Spleen (tissue), 11 donors: ENCODE data around the gene SORCS1. TPM values are rescaled to one million over a fixed set of nuclear protein-coding genes. Genes with fewer than 3 reads are reported as not detected.

Experiments used
- DNase-seq: peaks from one replicate; pipeline ENCODE4 v3.0.0-alpha.2; 2020
- H3K27ac ChIP-seq, 8 donors: fragments of 200-600 bp; sonication (generic) in 7 of 8; 1 replicate in 4 of 8; 2 replicates in 4 of 8; pipeline versions ENCODE4 v1.5.0 to v1.8.0; 2016 to 2021; ENCODE audit warnings: inconsistent platforms in 4 of 8, mild to moderate bottlenecking in 4 of 8, moderate library complexity in 1 of 8
- H3K27me3 ChIP-seq, 7 donors: fragments of 200-600 bp; sonication (generic) in 6 of 7; replicated peaks in 1 of 7; 1 replicate in 4 of 7; 2 replicates in 3 of 7; pipeline versions ENCODE4 v1.5.0 to v1.8.0; 2016 to 2021; ENCODE audit warnings: inconsistent platforms in 3 of 7, mild to moderate bottlenecking in 1 of 7
- H3K36me3 ChIP-seq, 6 donors: fragments of 200-600 bp; sonication (generic) in 5 of 6; 1 replicate in 4 of 6; 2 replicates in 2 of 6; pipeline versions ENCODE4 v1.5.0 to v1.8.0; 2016 to 2021; ENCODE audit warnings: inconsistent platforms in 2 of 6
- H3K4me1 ChIP-seq, 6 donors: fragments of 200-600 bp; sonication (generic) in 5 of 6; 1 replicate in 3 of 6; 2 replicates in 3 of 6; pipeline versions ENCODE4 v1.5.0 to v1.8.0; 2016 to 2021; ENCODE audit warnings: inconsistent platforms in 3 of 6
- H3K4me3 ChIP-seq, 8 donors: fragments of 200-600 bp; sonication (generic) in 7 of 8; 1 replicate in 4 of 8; 2 replicates in 4 of 8; pipeline versions ENCODE4 v1.5.0 to v1.8.0; 2016 to 2021; ENCODE audit warnings: inconsistent platforms in 4 of 8, mild to moderate bottlenecking in 4 of 8, moderate library complexity in 2 of 8
- H3K9me3 ChIP-seq, 8 donors: fragments of 200-600 bp; sonication (generic) in 7 of 8; 1 replicate in 4 of 8; 2 replicates in 4 of 8; pipeline versions ENCODE4 v1.5.0 to v1.8.0; 2016 to 2021; ENCODE audit warnings: inconsistent platforms in 4 of 8
- POLR2A ChIP-seq, 3 donors: fragments of 450-650 bp; IDR thresholded peaks; one replicate each; pipeline ENCODE4 v1.5.1; 2017; ENCODE audit warnings: antibody characterized with exemption in 3 of 3, mild to moderate bottlenecking in 1 of 3
- POLR2AphosphoS5 ChIP-seq, 3 donors: sonication (generic); formaldehyde crosslinking; IDR thresholded peaks; one replicate each; pipeline ENCODE4 v1.5.1; 2017; ENCODE audit warnings: antibody characterized with exemption in 3 of 3
- WGBS, 5 donors: extraction: QIAGEN DNeasy Blood & Tissue Kit in 3 of 5; methylation state at CpG; one replicate each; pipeline versions ENCODE4 v1.1.5 to v1.1.7; 2013 to 2018; 5-methylcytosine and 5-hydroxymethylcytosine counted together
- intact Hi-C: fragments of 100-400 bp; cut with DNase I; formaldehyde crosslinking; loops from one replicate; pipeline ENCODE4 v1.15.0; 2023; ENCODE audit warnings: low total_unique reads
- polyA plus RNA-seq, 3 donors: library from polyadenylated mRNA; stranded (reverse); fragments of 200-250 nt; gene quantifications; one replicate each; pipeline ENCODE4 v1.2.1, GENCODE V29; 2013
- total RNA-seq, 7 donors: library from RNA; depleted of rRNA in 3 of 7; stranded (reverse); fragments of >200 nt in 3 of 7; fragmentation: NEBNext Ultra II Directional in 4 of 7; extraction: Animal tissue kit (Norgen Biotek cat#: 25700) in 4 of 7; gene quantifications; one replicate each; pipeline versions ENCODE4 v1.1.0 to v1.2.1, GENCODE V29; 2016 to 2021
- TF ChIP-seq, protein P1 (sequence below), 11 experiments: fragments of 200-600 bp in 7 of 11; fragments of 450-650 bp in 4 of 11; sonication (generic) in 4 of 11; IDR thresholded peaks in 8 of 11; conservative IDR thresholded peaks in 3 of 11; 1 replicate in 7 of 11; 2 replicates in 4 of 11; pipeline versions ENCODE4 v1.4.0 to v1.8.0; 2016 to 2021; ENCODE audit warnings: antibody characterized with exemption in 11 of 11, inconsistent platforms in 4 of 11, mild to moderate bottlenecking in 1 of 11
- donor health status: healthy with polysubstance abuse.
- donor health status: DM: no; HTN: no; CAD: no; lungs with moderate emphysema.
- donor health status: DM: no; HTN: no; CAD: no.
- donor health status: Bipolar disorder and iron deficiency.
- donor health status: healthy.
- donor health status: DM: no; HTN: no; CAD: no.
- donor health status: DM: yes; HTN: yes; CAD: no.

The SORCS1 gene
- total and polyA plus RNA-seq, 10 donors: 0.67 to 2.7 (median 1.6) TPM

- no peak overlapping the region for H3K4me3 ChIP-seq
Measured at GRCh38 chr10:106819490-106819889, 345.0 kb downstream of the SORCS1 start.

DNA sequence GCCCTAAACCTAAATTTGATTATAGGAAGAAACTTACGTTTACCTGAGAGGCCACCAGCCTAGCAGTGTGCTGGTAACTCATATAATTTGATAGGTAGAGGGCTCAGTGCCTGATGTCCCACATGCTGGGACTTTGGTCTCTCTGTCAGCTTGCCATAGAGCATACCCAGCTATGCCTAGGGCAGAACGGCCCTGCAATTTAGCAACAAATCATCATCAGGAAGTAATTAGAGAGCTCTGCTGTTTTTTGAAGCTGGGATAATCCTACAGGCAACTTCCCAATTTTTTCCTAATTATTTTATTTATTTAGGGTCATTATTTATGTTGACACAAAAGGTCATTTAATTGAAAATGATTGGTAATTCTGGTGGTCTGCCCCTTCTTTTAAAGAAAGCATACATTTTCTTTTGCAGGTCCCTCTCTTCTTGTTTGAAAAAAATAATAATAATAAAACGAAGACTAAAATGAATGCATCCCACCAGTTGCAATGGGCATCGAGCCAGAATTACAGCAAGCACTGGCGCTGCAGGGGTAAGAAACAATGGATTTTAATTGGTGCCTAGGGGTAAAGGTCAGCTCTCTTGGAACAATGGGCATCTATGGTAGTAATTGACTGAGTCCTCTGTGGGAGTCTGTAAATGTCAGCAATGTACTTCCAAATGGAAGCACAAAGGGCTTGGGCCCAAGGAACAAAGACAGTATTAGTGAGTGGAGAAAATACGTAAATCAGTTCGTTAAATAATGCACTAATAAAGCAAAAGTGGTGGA is 348.0 kb downstream of the SORCS1 start:
- no peak for DNase-seq

More at GRCh38 chr10:106819490-106819889, 345.0 kb downstream of the SORCS1 start:
- H3K4me1 ChIP-seq: peaks cover 0 to 5% (median 0%) of the 10 kb centered on the region in 6 donors
- TF ChIP-seq, protein P1, sequence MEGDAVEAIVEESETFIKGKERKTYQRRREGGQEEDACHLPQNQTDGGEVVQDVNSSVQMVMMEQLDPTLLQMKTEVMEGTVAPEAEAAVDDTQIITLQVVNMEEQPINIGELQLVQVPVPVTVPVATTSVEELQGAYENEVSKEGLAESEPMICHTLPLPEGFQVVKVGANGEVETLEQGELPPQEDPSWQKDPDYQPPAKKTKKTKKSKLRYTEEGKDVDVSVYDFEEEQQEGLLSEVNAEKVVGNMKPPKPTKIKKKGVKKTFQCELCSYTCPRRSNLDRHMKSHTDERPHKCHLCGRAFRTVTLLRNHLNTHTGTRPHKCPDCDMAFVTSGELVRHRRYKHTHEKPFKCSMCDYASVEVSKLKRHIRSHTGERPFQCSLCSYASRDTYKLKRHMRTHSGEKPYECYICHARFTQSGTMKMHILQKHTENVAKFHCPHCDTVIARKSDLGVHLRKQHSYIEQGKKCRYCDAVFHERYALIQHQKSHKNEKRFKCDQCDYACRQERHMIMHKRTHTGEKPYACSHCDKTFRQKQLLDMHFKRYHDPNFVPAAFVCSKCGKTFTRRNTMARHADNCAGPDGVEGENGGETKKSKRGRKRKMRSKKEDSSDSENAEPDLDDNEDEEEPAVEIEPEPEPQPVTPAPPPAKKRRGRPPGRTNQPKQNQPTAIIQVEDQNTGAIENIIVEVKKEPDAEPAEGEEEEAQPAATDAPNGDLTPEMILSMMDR (IDR thresholded peaks at IDR 0.05 in 8 of 11, conservative IDR thresholded peaks at IDR 0.05 in 3 of 11): no peak
- no peak for TF ChIP-seq POLR2A (IDR thresholded peaks at IDR 0.05)
- no peak for TF ChIP-seq POLR2AphosphoS5 (IDR thresholded peaks at IDR 0.05)
- H3K27ac ChIP-seq: no peak overlapping the region
- no peak for DNase-seq
- no peaks in the 10 kb centered on the region for H3K36me3 ChIP-seq
- H3K27me3 ChIP-seq: peaks cover 0 to 5% (median 0%) of the 10 kb centered on the region in 7 donors
- H3K9me3 ChIP-seq: no peaks in the 10 kb centered on the region
- 22 to 42% (median 37%) methylated on average over 4 of the region's 4 CpGs for WGBS, 5 donors
- intact Hi-C loops: no loop called here

GRCh38 chr10:106815427-106816043 is 349.0 kb downstream of the SORCS1 start:
- Histone ChIP-seq H3K4me1 (peaks cover 0 to 5% (median 0%) of the 10 kb centered on the region in 6 donors), H3K27me3 (no peaks in the 10 kb centered on the region), H3K9me3 (no peaks in the 10 kb centered on the region), H3K4me3 (no peak overlapping the region), H3K36me3 (no peaks in the 10 kb centered on the region), H3K27ac (no peak overlapping the region)
- 18 to 26% (median 22%) methylated on average over 3 of the region's 3 CpGs for WGBS, 5 donors
- TF ChIP-seq, protein P1 (IDR thresholded peaks at IDR 0.05 in 8 of 11, conservative IDR thresholded peaks at IDR 0.05 in 3 of 11): no peak
- TF ChIP-seq POLR2AphosphoS5 (IDR thresholded peaks at IDR 0.05) (no peak), POLR2A (IDR thresholded peaks at IDR 0.05) (no peak)
- intact Hi-C loops: no loop called here
- no peak for DNase-seq

More for the DNA sequence above, 348.0 kb downstream of the SORCS1 start:
- no peaks in the 10 kb centered on the region for H3K9me3 ChIP-seq
- intact Hi-C loops: no loop called here
- H3K27ac ChIP-seq: no peak overlapping the region
- H3K36me3 ChIP-seq: no peaks in the 10 kb centered on the region
- H3K27me3 ChIP-seq: peaks cover 0 to 2% (median 0%) of the 10 kb centered on the region in 7 donors
- 72 to 85% (median 79%) methylated on average over 7 of the region's 7 CpGs for WGBS, 5 donors
- TF ChIP-seq POLR2A (IDR thresholded peaks at IDR 0.05) (no peak), POLR2AphosphoS5 (IDR thresholded peaks at IDR 0.05) (no peak)
- TF ChIP-seq, protein P1 (IDR thresholded peaks at IDR 0.05 in 8 of 11, conservative IDR thresholded peaks at IDR 0.05 in 3 of 11): no peak
- peaks cover 0 to 5% (median 0%) of the 10 kb centered on the region in 6 donors for H3K4me1 ChIP-seq
- no peak overlapping the region for H3K4me3 ChIP-seq

GRCh38 chr10:106804992-106805582 is 359.4 kb downstream of the SORCS1 start:
- Histone ChIP-seq H3K36me3 (no peaks in the 10 kb centered on the region), H3K9me3 (no peaks in the 10 kb centered on the region), H3K27ac (no peak overlapping the region), H3K4me3 (no peak overlapping the region), H3K4me1 (no peaks in the 10 kb centered on the region), H3K27me3 (no peaks in the 10 kb centered on the region)
- intact Hi-C loops: no loop called here
- no peak for TF ChIP-seq POLR2AphosphoS5 (IDR thresholded peaks at IDR 0.05)
- TF ChIP-seq, protein P1 (IDR thresholded peaks at IDR 0.05 in 8 of 11, conservative IDR thresholded peaks at IDR 0.05 in 3 of 11): no peak
- TF ChIP-seq POLR2A (IDR thresholded peaks at IDR 0.05): no peak
- DNase-seq: no peak
- 0 to 92% (median 77%) methylated on average over 1 of the region's 1 CpG for whole genome bisulfite sequencing, 5 donors
